HCT116 (cell line): ENCODE data around the gene SPOCK3. TPM values are rescaled to one million over a fixed set of nuclear protein-coding genes. Genes with fewer than 3 reads are reported as not detected.

Experiments
- ATAC-seq: fragments of 200-7000 bp; cut with Tn5 transposase; 2 replicates; pipeline ENCODE4 v1.9.1; 2020; ENCODE audit warnings: mild to moderate bottlenecking, moderate library complexity
- BruUV-seq: library from RNA; stranded (reverse); fragments of 400-500 nt; replicated peaks from 2 replicates; lab custom pipeline; 2021; lab: Mats Ljungman, UMichigan
- CTCF ChIA-PET: fragments of 300-600 bp; sonication (Branson Sonifier 250); formaldehyde crosslinking; loops from one replicate; lab custom pipeline; 2021; ENCODE audit warnings: antibody characterized with exemption; lab: Charles Lee
- POLR2A ChIA-PET: fragments of 300-600, 350-600 bp; sonication (Branson Sonifier 250); formaldehyde crosslinking; loops from one replicate; lab custom pipeline; 2021; ENCODE audit warnings: antibody characterized with exemption; lab: Charles Lee
- RAD21 ChIA-PET, 2 experiments: fragments of 300-600 bp; sonication (Branson Sonifier 250); formaldehyde crosslinking; loops; one replicate each; lab custom pipeline; 2023; ENCODE audit warnings: low total read pairs in 2 of 2; ENCODE audit not compliant: uncharacterized antibody in 2 of 2, unreplicated experiment in 2 of 2, low non-redundant PET in 1 of 2; lab: Charles Lee
- DNase-seq: peaks from one replicate; pipeline ENCODE4 v3.0.0-alpha.2; 2010; ENCODE audit warnings: low read depth, low spot score
- H2AFZ ChIP-seq: fragments of 200-600 bp; shearing (Covaris generic), sonication (generic); 2 replicates; pipeline ENCODE4 v1.6.1; 2017; ENCODE audit warnings: low read depth, mixed run types, mixed read lengths, antibody characterized with exemption, low read length; ENCODE audit not compliant: poor library complexity, severe bottlenecking
- H3K27ac ChIP-seq: 2 replicates; pipeline ENCODE4 v1.5.1; 2012; ENCODE audit warnings: low read depth, low read length
- H3K27me3 ChIP-seq: fragments of 200-600 bp; sonication (generic); 2 replicates; pipeline ENCODE4 v1.6.1; 2016; ENCODE audit warnings: mixed run types, low read length, mixed read lengths; ENCODE audit not compliant: insufficient read depth
- H3K36me3 ChIP-seq, 2 experiments: fragments of 200-500 bp in 1 of 2; fragments of 200-600 bp in 1 of 2; sonication (Bioruptor generic) in 1 of 2; sonication (generic) in 1 of 2; 2 replicates each; pipeline versions ENCODE4 v1.5.1 to v1.6.1; 2014 to 2016; ENCODE audit warnings: low read length in 2 of 2, inconsistent platforms in 1 of 2, mixed read lengths in 1 of 2, mixed run types in 1 of 2; ENCODE audit not compliant: insufficient read depth in 2 of 2, control insufficient read depth in 1 of 2
- H3K4me1 ChIP-seq, 2 experiments: fragments of 200-600 bp in 1 of 2; sonication (generic) in 1 of 2; 2 replicates each; pipeline versions ENCODE4 v1.5.1 to v1.6.1; 2012 to 2017; ENCODE audit warnings: low read length in 2 of 2, inconsistent platforms in 1 of 2, mild to moderate bottlenecking in 1 of 2, mixed read lengths in 1 of 2, mixed run types in 1 of 2, moderate library complexity in 1 of 2; ENCODE audit not compliant: insufficient read depth in 2 of 2, control insufficient read depth in 1 of 2
- H3K4me2 ChIP-seq: fragments of 200-600 bp; sonication (generic); 2 replicates; pipeline ENCODE4 v1.6.1; 2017; ENCODE audit warnings: mixed run types, low read length, mixed read lengths
- H3K4me3 ChIP-seq, 2 experiments: fragments of 200-600 bp in 1 of 2; sonication (generic) in 1 of 2; replicated peaks in 1 of 2; 2 replicates each; pipeline ENCODE4 v1.5.1; 2011 to 2016; ENCODE audit warnings: low read length in 2 of 2, control low read depth in 1 of 2, low read depth in 1 of 2, mild to moderate bottlenecking in 1 of 2, mixed read lengths in 1 of 2, mixed run types in 1 of 2
- H3K79me2 ChIP-seq: fragments of 200-600 bp; sonication (generic); 2 replicates; pipeline ENCODE4 v1.6.1; 2017; ENCODE audit warnings: mild to moderate bottlenecking, mixed run types, low read length, moderate library complexity, mixed read lengths; ENCODE audit not compliant: insufficient read depth
- H3K9ac ChIP-seq: fragments of 200-600 bp; sonication (generic); 2 replicates; pipeline ENCODE4 v1.6.1; 2016; ENCODE audit warnings: low read length, mixed read lengths
- H3K9me2 ChIP-seq: fragments of 200-600 bp; sonication (generic), shearing (Covaris generic); 2 replicates; pipeline ENCODE4 v1.6.1; 2017; ENCODE audit warnings: mixed run types, mild to moderate bottlenecking, moderate library complexity; ENCODE audit not compliant: insufficient read depth
- H3K9me3 ChIP-seq, 2 experiments: fragments of 200-500 bp in 1 of 2; fragments of 200-600 bp in 1 of 2; sonication (Bioruptor generic) in 1 of 2; sonication (generic) in 1 of 2; 2 replicates each; pipeline ENCODE4 v1.6.1; 2014 to 2017; ENCODE audit warnings: low read length in 2 of 2, mixed read lengths in 2 of 2, inconsistent platforms in 1 of 2, low read depth in 1 of 2, mild to moderate bottlenecking in 1 of 2, mixed run types in 1 of 2, moderate library complexity in 1 of 2; ENCODE audit not compliant: control insufficient read depth in 1 of 2, insufficient read depth in 1 of 2
- H4K20me1 ChIP-seq: fragments of 200-600 bp; sonication (generic), shearing (Covaris generic); 2 replicates; pipeline ENCODE4 v1.6.1; 2017; ENCODE audit warnings: mixed run types, mild to moderate bottlenecking, moderate library complexity; ENCODE audit not compliant: insufficient read depth
- ATF3 ChIP-seq: IDR thresholded peaks from 2 replicates; pipeline ENCODE4 v1.6.1; 2012
- CBX3 ChIP-seq: IDR thresholded peaks from 2 replicates; pipeline ENCODE4 v1.6.1; 2012; ENCODE audit warnings: low read depth
- EZH2phosphoT487 ChIP-seq: fragments of 200-600 bp; IDR thresholded peaks from 2 replicates; pipeline ENCODE4 v1.6.1; 2018; ENCODE audit warnings: antibody characterized with exemption, borderline replicate concordance
- POLR2AphosphoS5 ChIP-seq: IDR thresholded peaks from 2 replicates; pipeline ENCODE4 v1.6.1; 2011; ENCODE audit warnings: mild to moderate bottlenecking, low read depth, low read length, moderate library complexity
- RAD21 ChIP-seq: IDR thresholded peaks from 2 replicates; pipeline ENCODE4 v1.6.1; 2012; ENCODE audit warnings: low read depth, mild to moderate bottlenecking
- SRF ChIP-seq: IDR thresholded peaks from 2 replicates; pipeline ENCODE4 v1.6.1; 2012; ENCODE audit warnings: low read depth
- ZBTB33 ChIP-seq: IDR thresholded peaks from 2 replicates; pipeline ENCODE4 v1.6.1; 2011; ENCODE audit warnings: mild to moderate bottlenecking, low read length, moderate library complexity; ENCODE audit not compliant: insufficient replicate concordance; ENCODE audit errors: extremely low read depth
- ZNF274 ChIP-seq: fragments of 200-500 bp; sonication (Bioruptor generic); IDR thresholded peaks from 2 replicates; pipeline ENCODE4 v1.6.1; 2014; ENCODE audit warnings: mild to moderate bottlenecking, low read depth, low read length, inconsistent platforms
- intact Hi-C: fragments of 100-400 bp; cut with micrococcal nuclease; formaldehyde crosslinking; loops from 2 replicates; pipeline ENCODE4 v1.10.0; 2022
- total RNA-seq: library from RNA; stranded (reverse); gene quantifications from one replicate; pipeline ENCODE4 v1.2.1, GENCODE V29; 2021; ENCODE audit not compliant: unreplicated experiment

Gene SPOCK3
- total RNA-seq, 1 experiment from 2014 or later: 1.7 TPM

GRCh38 chr4:167232805-167233684 lies 1.2 kb downstream of the SPOCK3 start:
- ATAC-seq: no peak
- peak overlapping the region; percentile 59 to 75; a peak in 3 of 4 replicates for H3K4me3 ChIP-seq
- H3K4me2 ChIP-seq: peak overlapping the region; percentile 97
- H3K9me3 ChIP-seq: no peaks in the 10 kb centered on the region
- no peaks in the 10 kb centered on the region for H3K79me2 ChIP-seq
- DNase-seq: no peak
- H3K27ac ChIP-seq: no peak overlapping the region
- no peaks in the 10 kb centered on the region for H3K36me3 ChIP-seq
- RAD21 ChIA-PET: no interaction called here
- peak overlapping the region; percentile 70 for H2AFZ ChIP-seq
- no peaks in the 10 kb centered on the region for H3K27me3 ChIP-seq
- intact Hi-C loops: no loop called here
- no peaks in the 10 kb centered on the region for H4K20me1 ChIP-seq
- POLR2A ChIA-PET: no interaction called here
- no peak for TF ChIP-seq ATF3
- no peak for TF ChIP-seq POLR2AphosphoS5
- TF ChIP-seq ZNF274: no peak
- TF ChIP-seq ZBTB33: no peak
- TF ChIP-seq SRF: no peak
- TF ChIP-seq EZH2phosphoT487: no peak
- no peak for TF ChIP-seq RAD21
- no peak for TF ChIP-seq CBX3
- TF ChIP-seq, all 23 proteins: peak for 0
- Histone ChIP-seq H3K4me1 (peaks cover 4 to 10% of the 10 kb centered on the region in 2 experiments; a peak in 1 of 4 replicates), H3K9me2 (no peaks in the 10 kb centered on the region), H3K9ac (no peak overlapping the region)
- CTCF ChIA-PET: interaction anchor here (0.7 kb wide), 1 partner anchor 1051 kb away, joined by 4 read pairs; no protein-coding TSS in a partner anchor
- no TSS peak for BruUV-seq
